Epithelial cell of proximal tubule (primary cell): ENCODE measurements around the gene CDK5RAP3. TPM values are rescaled to one million over a fixed set of nuclear protein-coding genes. Genes with fewer than 3 reads are reported as not detected.

Experiments
- DNase-seq: peaks from one replicate; pipeline ENCODE4 v3.0.0-alpha.2; 2011; ENCODE audit warnings: low read depth
- H3K4me3 ChIP-seq: 2 replicates; pipeline ENCODE4 v1.5.1; 2011; ENCODE audit warnings: low read depth, mild to moderate bottlenecking, low read length
- CTCF ChIP-seq: conservative IDR thresholded peaks from 2 replicates; pipeline ENCODE4 v1.5.1; 2012; ENCODE audit warnings: low read depth, mild to moderate bottlenecking, low read length
- total RNA-seq: library from RNA; depleted of rRNA; stranded (reverse); fragments of >200 nt; gene quantifications from 2 replicates; pipeline ENCODE4 v1.2.3, GENCODE V29; 2015

The CDK5RAP3 gene
- total RNA-seq, 1 donor from 2014 or later: 111 TPM

GRCh38 chr17:47990962-47991731, 20.2 kb downstream of the CDK5RAP3 start:
- TF ChIP-seq CTCF: no peak
- no peak for DNase-seq
- H3K4me3 ChIP-seq: no peak overlapping the region

- no peak for DNase-seq
- H3K4me3 ChIP-seq: no peak overlapping the region
- no peak for TF ChIP-seq CTCF
Measured at GRCh38 chr17:47992216-47992615, 21.3 kb downstream of the CDK5RAP3 start.

- no peak for DNase-seq
- H3K4me3 ChIP-seq: no peak overlapping the region
- no peak for TF ChIP-seq CTCF
Measured at GRCh38 chr17:47993031-47993564, 22.2 kb downstream of the CDK5RAP3 start.

- no peak for TF ChIP-seq CTCF
- no peak for DNase-seq
- H3K4me3 ChIP-seq: no peak overlapping the region
Measured at GRCh38 chr17:47993964-47994363, 23.1 kb downstream of the CDK5RAP3 start.

GRCh38 chr17:47994724-47995123, 23.8 kb downstream of the CDK5RAP3 start:
- DNase-seq: no peak
- H3K4me3 ChIP-seq: no peak overlapping the region
- no peak for TF ChIP-seq CTCF

GRCh38 chr17:47995241-47995935, 24.5 kb downstream of the CDK5RAP3 start:
- TF ChIP-seq CTCF: no peak
- no peak overlapping the region for H3K4me3 ChIP-seq
- no peak for DNase-seq
